H1 (cell line): ENCODE measurements around the gene PLEKHA4. TPM values are rescaled to one million over a fixed set of nuclear protein-coding genes. Genes with fewer than 3 reads are reported as not detected.
"Not testable (repeated sequence)": the region's sequence is repeated elsewhere in the genome, so short reads cannot be mapped to it uniquely, and the experiment has no call there.

Source experiments
- CTCF ChIA-PET: fragments of 300-600 bp; sonication (Branson Sonifier 250); formaldehyde crosslinking; loops from one replicate; lab custom pipeline; 2021; ENCODE audit not compliant: partially characterized antibody; lab: Charles Lee
- POLR2A ChIA-PET: fragments of 300-600 bp; sonication (Branson Sonifier 250); formaldehyde crosslinking; loops from one replicate; lab custom pipeline; 2021; ENCODE audit warnings: inconsistent platforms; ENCODE audit not compliant: partially characterized antibody; lab: Charles Lee
- DNase-seq, 2 experiments: peaks; one replicate each; pipeline versions ENCODE4 v3.0.0 to v3.0.0-alpha.2; 2010 to 2022; ENCODE audit warnings: low spot score in 2 of 2, low read depth in 1 of 2, mixed read lengths in 1 of 2
- FAIRE-seq: peaks from 2 replicates; lab custom pipeline; 2011; peaks lifted over from hg19 to GRCh38; lab: Jason Lieb, UNC
- H2AFZ ChIP-seq: 2 replicates; pipeline ENCODE4 v1.8.1; 2012; ENCODE audit warnings: low read length, inconsistent platforms
- H2AK5ac ChIP-seq: 2 replicates; pipeline ENCODE4 v1.6.1; 2013; ENCODE audit warnings: low read depth, low read length
- H2BK120ac ChIP-seq: replicated peaks from 2 replicates; pipeline ENCODE3; 2013; ENCODE audit warnings: low read depth, low read length, inconsistent platforms
- H2BK12ac ChIP-seq: 2 replicates; pipeline ENCODE4 v1.6.1; 2013; ENCODE audit warnings: low read depth, low read length
- H2BK15ac ChIP-seq: 2 replicates; pipeline ENCODE4 v1.6.1; 2013; ENCODE audit warnings: low read length
- H2BK20ac ChIP-seq: 2 replicates; pipeline ENCODE4 v1.6.1; 2013; ENCODE audit warnings: low read length
- H2BK5ac ChIP-seq: 2 replicates; pipeline ENCODE4 v1.6.1; 2013; ENCODE audit warnings: low read depth, low read length
- H3K14ac ChIP-seq: 2 replicates; pipeline ENCODE4 v1.6.1; 2013; ENCODE audit warnings: inconsistent platforms; ENCODE audit not compliant: insufficient read length
- H3K18ac ChIP-seq: 2 replicates; pipeline ENCODE4 v1.6.1; 2013; ENCODE audit warnings: low read length; ENCODE audit errors: extremely low read depth
- H3K23ac ChIP-seq: 2 replicates; pipeline ENCODE4 v1.6.1; 2013; ENCODE audit warnings: inconsistent platforms; ENCODE audit not compliant: insufficient read length
- H3K23me2 ChIP-seq: 2 replicates; pipeline ENCODE4 v1.6.1; 2013; ENCODE audit warnings: low read depth, low read length
- H3K27ac ChIP-seq: 2 replicates; pipeline ENCODE4 v1.6.1; 2011; ENCODE audit warnings: low read depth, low read length, inconsistent platforms
- H3K27me3 ChIP-seq, 4 experiments: replicated peaks in 1 of 4; 1 replicate in 1 of 4; 2 replicates in 3 of 4; pipeline versions ENCODE4 v1.6.1 to v1.8.1; 2011 to 2013; ENCODE audit warnings: low read length in 3 of 4, mild to moderate bottlenecking in 3 of 4, inconsistent platforms in 2 of 4, mixed read lengths in 2 of 4, moderate library complexity in 1 of 4; ENCODE audit not compliant: control insufficient read depth in 3 of 4, insufficient read depth in 3 of 4; ENCODE audit errors: extremely low read depth in 1 of 4
- H3K36me3 ChIP-seq, 4 experiments: 2 replicates each; pipeline versions ENCODE4 v1.6.1 to v1.8.1; 2011 to 2013; ENCODE audit warnings: mild to moderate bottlenecking in 4 of 4, low read length in 3 of 4, moderate library complexity in 2 of 4, control low read depth in 1 of 4, inconsistent platforms in 1 of 4; ENCODE audit not compliant: insufficient read depth in 4 of 4, control insufficient read depth in 2 of 4
- H3K4ac ChIP-seq: replicated peaks from 2 replicates; pipeline ENCODE3; 2013; ENCODE audit warnings: low read length, low read depth, mixed read lengths, inconsistent platforms; ENCODE audit not compliant: insufficient read length
- H3K4me1 ChIP-seq, 4 experiments: replicated peaks in 1 of 4; 1 replicate in 1 of 4; 2 replicates in 3 of 4; pipeline versions ENCODE4 v1.6.1 to v1.8.1; 2011 to 2013; ENCODE audit warnings: low read length in 3 of 4, inconsistent platforms in 2 of 4, mixed read lengths in 1 of 4; ENCODE audit not compliant: insufficient read depth in 4 of 4, control insufficient read depth in 3 of 4
- H3K4me2 ChIP-seq, 2 experiments: 2 replicates each; pipeline versions ENCODE4 v1.6.1 to v1.8.1; 2011 to 2013; ENCODE audit warnings: low read depth in 2 of 2, low read length in 2 of 2, control low read depth in 1 of 2, inconsistent platforms in 1 of 2, mild to moderate bottlenecking in 1 of 2; ENCODE audit not compliant: insufficient read depth in 1 of 2
- H3K4me3 ChIP-seq, 4 experiments: fragments of 200-600, 300-600 bp in 1 of 4; sonication (generic), shearing (Covaris generic), sonication (Bioruptor Twin) in 1 of 4; 2 replicates each; pipeline versions ENCODE4 v1.5.1 to v1.8.1; 2011 to 2016; ENCODE audit warnings: low read length in 4 of 4, low read depth in 3 of 4, control low read depth in 2 of 4, inconsistent platforms in 2 of 4, mild to moderate bottlenecking in 2 of 4, mixed read lengths in 1 of 4, moderate library complexity in 1 of 4; ENCODE audit not compliant: insufficient read depth in 2 of 4; ENCODE audit errors: extremely low read depth in 1 of 4
- H3K56ac ChIP-seq: replicated peaks from 2 replicates; pipeline ENCODE3; 2013; ENCODE audit warnings: low read depth, mild to moderate bottlenecking, mixed read lengths, low read length, inconsistent platforms; ENCODE audit not compliant: insufficient read length
- H3K79me1 ChIP-seq: 2 replicates; pipeline ENCODE4 v1.6.1; 2013; ENCODE audit warnings: low read depth, low read length, control low read depth
- H3K79me2 ChIP-seq, 2 experiments: 2 replicates each; pipeline versions ENCODE4 v1.6.1 to v1.8.1; 2012 to 2013; ENCODE audit warnings: low read length in 2 of 2, mild to moderate bottlenecking in 2 of 2, inconsistent platforms in 1 of 2; ENCODE audit not compliant: insufficient read depth in 2 of 2, control insufficient read depth in 1 of 2
- H3K9ac ChIP-seq, 4 experiments: replicated peaks in 1 of 4; 1 replicate in 1 of 4; 2 replicates in 3 of 4; pipeline versions ENCODE4 v1.6.1 to v1.8.1; 2011 to 2013; ENCODE audit warnings: low read depth in 3 of 4, low read length in 3 of 4, control low read depth in 2 of 4, mild to moderate bottlenecking in 2 of 4, moderate library complexity in 2 of 4, inconsistent platforms in 1 of 4; ENCODE audit errors: extremely low read depth in 1 of 4
- H3K9me3 ChIP-seq, 2 experiments: 2 replicates each; pipeline versions ENCODE4 v1.6.1 to v1.8.1; 2012 to 2013; ENCODE audit warnings: mild to moderate bottlenecking in 2 of 2, moderate library complexity in 2 of 2, control low read depth in 1 of 2, inconsistent platforms in 1 of 2, low read depth in 1 of 2, low read length in 1 of 2, mixed read lengths in 1 of 2; ENCODE audit not compliant: insufficient read depth in 2 of 2
- H4K20me1 ChIP-seq, 2 experiments: replicated peaks in 1 of 2; 2 replicates each; pipeline versions ENCODE3 to v1.8.1; 2011 to 2013; ENCODE audit warnings: inconsistent platforms in 2 of 2, low read length in 2 of 2, mild to moderate bottlenecking in 1 of 2; ENCODE audit not compliant: insufficient read depth in 2 of 2, control insufficient read depth in 1 of 2
- H4K5ac ChIP-seq: 2 replicates; pipeline ENCODE4 v1.6.1; 2013; ENCODE audit warnings: low read length, low read depth, mixed read lengths, inconsistent platforms; ENCODE audit not compliant: insufficient read length
- H4K8ac ChIP-seq: 2 replicates; pipeline ENCODE4 v1.8.0; 2013; ENCODE audit warnings: mild to moderate bottlenecking, moderate library complexity, low read length, inconsistent platforms; ENCODE audit not compliant: insufficient read depth; ENCODE audit errors: extremely low read depth
- H4K91ac ChIP-seq: replicated peaks from 2 replicates; pipeline ENCODE3; 2013; ENCODE audit warnings: low read length, mixed read lengths, inconsistent platforms; ENCODE audit not compliant: insufficient read length
- WGBS, 2 experiments: shearing (Covaris generic) in 1 of 2; methylation state at CpG; one replicate each; pipeline versions ENCODE4 v1.1.6 to v1.1.7; 2013 to 2015; ENCODE audit warnings: low lambda C conversion rate in 2 of 2, mixed read lengths in 2 of 2, inconsistent platforms in 1 of 2, low coverage in 1 of 2, missing lambda C conversion rate in 1 of 2; ENCODE audit not compliant: insufficient replicate concordance in 2 of 2, insufficient coverage in 1 of 2, insufficient read length in 1 of 2; ENCODE audit errors: extremely low coverage in 1 of 2, missing lambda C conversion rate in 1 of 2; 5-methylcytosine and 5-hydroxymethylcytosine counted together
- polyA plus RNA-seq, 7 experiments: library from polyadenylated mRNA; depleted of rRNA in 3 of 7; stranded (reverse) in 5 of 7; unstranded in 2 of 7; fragments of >200 nt in 5 of 7; fragments of 200-250 nt in 2 of 7; gene quantifications; 1 replicate in 5 of 7; 2 replicates in 1 of 7; 4 replicates in 1 of 7; pipeline versions ENCODE4 v1.2.1 to v1.2.3, GENCODE V29; 2011 to 2013; ENCODE audit warnings: missing spikeins in 2 of 7, mixed read lengths in 2 of 7
- total RNA-seq: library from RNA; stranded (reverse); fragmentation: NEBNext Ultra II Directional; extraction: Animal tissue kit (Norgen Biotek cat#: 25700); gene quantifications from 2 replicates; pipeline ENCODE4 v1.2.1, GENCODE V29; 2021

The PLEKHA4 gene
- total and polyA plus RNA-seq, 2 of the 8 experiments (the other 6 are each of a cell fraction or from before 2014, with no cell fraction given), result 8.2 to 18.0 TPM

DNA sequence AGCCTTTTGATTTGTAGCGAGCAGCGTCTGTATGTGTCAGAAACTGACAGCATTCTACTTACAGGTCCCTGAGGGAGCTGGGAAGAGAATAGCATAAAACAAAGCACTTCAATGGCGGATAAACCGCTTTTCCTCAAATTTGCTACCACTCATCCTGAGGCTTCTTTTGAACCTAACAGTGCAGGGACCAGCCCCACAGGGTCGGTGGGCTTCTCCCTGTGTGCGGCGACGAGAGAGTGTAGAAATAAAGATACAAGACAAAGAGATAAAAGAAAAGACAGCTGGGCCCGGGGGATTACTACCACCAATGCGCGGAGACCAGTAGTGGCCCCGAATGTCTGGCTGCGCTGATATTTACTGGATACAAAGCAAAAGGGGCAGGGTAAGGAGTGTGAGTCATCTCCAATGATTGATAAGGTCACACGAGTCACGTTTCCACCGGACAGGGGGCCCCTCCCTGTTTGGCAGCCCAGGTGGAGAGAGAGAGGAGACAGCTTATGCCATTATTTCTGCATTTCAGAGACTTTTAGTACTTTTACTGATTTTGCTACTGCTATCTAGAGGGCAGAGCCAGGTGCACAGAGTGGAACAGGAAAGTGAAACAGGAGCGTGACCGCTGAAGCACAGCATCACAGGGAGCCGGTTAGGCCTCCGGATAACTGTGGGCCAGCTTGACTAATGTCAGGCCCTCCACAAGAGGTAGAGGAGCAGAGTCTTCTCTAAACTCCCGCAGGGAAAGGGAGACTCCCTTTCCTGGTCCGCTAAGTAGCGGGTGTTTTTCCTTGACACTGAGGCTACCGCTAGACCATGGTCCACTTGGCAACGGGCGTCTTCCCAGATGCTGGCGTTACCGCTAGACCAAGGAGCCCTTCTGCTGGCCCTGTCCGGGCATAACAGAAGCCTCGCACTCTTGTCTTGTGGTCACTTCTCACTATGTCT is 7.9 kb upstream of the PLEKHA4 start:
- H2AK5ac ChIP-seq, H2BK5ac ChIP-seq, H3K23me2 ChIP-seq, H2BK15ac ChIP-seq, H3K14ac ChIP-seq, H3K4ac ChIP-seq, H4K91ac ChIP-seq, H3K23ac ChIP-seq, H3K79me1 ChIP-seq, H3K9me3 ChIP-seq, FAIRE-seq, H3K4me3 ChIP-seq, DNase-seq, H2BK120ac ChIP-seq, H3K4me2 ChIP-seq, H4K8ac ChIP-seq, H3K9ac ChIP-seq, H3K18ac ChIP-seq, H3K27me3 ChIP-seq, H2AFZ ChIP-seq, H2BK20ac ChIP-seq, H3K27ac ChIP-seq, H3K56ac ChIP-seq, H2BK12ac ChIP-seq, H4K5ac ChIP-seq: not testable (repeated sequence)
- Histone ChIP-seq H3K36me3 (peaks cover 13 to 31% (median 21%) of the 10 kb centered on the region in 4 experiments; a peak in 7 of 8 replicates), H3K4me1 (peaks cover 4 to 14% (median 7%) of the 10 kb centered on the region in 4 experiments; a peak in 6 of 7 replicates), H3K79me2 (peaks cover 7 to 25% of the 10 kb centered on the region in 2 experiments; a peak in 3 of 4 replicates), H4K20me1 (peaks cover 9 to 13% of the 10 kb centered on the region in 2 experiments)
- WGBS, 2 experiments, result 96% methylated on average over 30 of the region's 30 CpGs; no CpG with 5 or more reads in 1 of the 2 experiments
- ChIA-PET CTCF (interaction anchor here (0.6 to 2.0 kb wide), 4 partner anchors 9 to 88 kb away, joined by 3 to 4 read pairs (median 4); no protein-coding TSS in a partner anchor), POLR2A (interaction anchor here (0.6 to 7.2 kb wide), 12 partner anchors 8 to 101 kb away, joined by 3 to 115 read pairs (median 3); no protein-coding TSS in a partner anchor)
